ENCODE measurements around the gene ISOC2. TPM values are rescaled to one million over a fixed set of nuclear protein-coding genes. Genes with fewer than 3 reads are reported as not detected.
A peak's percentile ranks its signal among the peaks of the same experiment; 100 is the strongest.

ISOC2 gene
- total and polyA plus RNA-seq, 9 of the 15 experiments (the other 6 are each of a cell fraction or from before 2014, with no cell fraction given): 1.2 to 229 (median 58.3) TPM

GRCh38 chr19:55503502-55504251 is 42.2 kb upstream of the ISOC2 start (continued):
- TF ChIP-seq PRDM10 (IDR thresholded peaks at IDR 0.05; ENCODE audit: partially characterized antibody): no peak
- TF ChIP-seq LEF1 (IDR thresholded peaks at IDR 0.05): no peak
- TF ChIP-seq MTA1 (IDR thresholded peaks at IDR 0.05; ENCODE audit: borderline replicate concordance): no peak
- no peak for TF ChIP-seq POLR3G (IDR thresholded peaks at IDR 0.05; ENCODE audit: extremely low read depth, insufficient read length, insufficient replicate concordance)
- TF ChIP-seq ZNF124 (CRISPR knock-in tag; IDR thresholded peaks at IDR 0.05): peak; percentile 95
- TF ChIP-seq SIN3A (IDR thresholded peaks at IDR 0.05; ENCODE audit: borderline replicate concordance in 2 of 2, control insufficient read depth in 1 of 2, low read depth in 2 of 2, low read length in 2 of 2): no peak
- TF ChIP-seq ATF4 (CRISPR knock-in tag; IDR thresholded peaks at IDR 0.05): no peak
- no peak for TF ChIP-seq BDP1 (IDR thresholded peaks at IDR 0.05; ENCODE audit: insufficient read depth, insufficient read length)
- no peak for TF ChIP-seq THRA (IDR thresholded peaks at IDR 0.05)
- TF ChIP-seq PURB (CRISPR knock-in tag; IDR thresholded peaks at IDR 0.05; ENCODE audit: low read depth): no peak
- no peak for TF ChIP-seq NR4A1 (CRISPR knock-in tag; IDR thresholded peaks at IDR 0.05)
- TF ChIP-seq NR4A1 (tag; IDR thresholded peaks at IDR 0.05): no peak; the same call in 1 of the 2 replicates
- TF ChIP-seq U2AF1 (optimal IDR thresholded peaks at IDR 0.05; ENCODE audit: low read depth, low read length): no peak
- TF ChIP-seq HNRNPUL1 (IDR thresholded peaks at IDR 0.05; ENCODE audit: low read length): no peak
- TF ChIP-seq POLR2AphosphoS2 (IDR thresholded peaks at IDR 0.05; ENCODE audit: low read length): no peak
- TF ChIP-seq CBX2 (IDR thresholded peaks at IDR 0.05; ENCODE audit: insufficient read depth, low read length, poor library complexity, severe bottlenecking): no peak
- TF ChIP-seq L3MBTL2 (IDR thresholded peaks at IDR 0.05): peak; percentile 100
- no peak for TF ChIP-seq ZNF436 (CRISPR knock-in tag; IDR thresholded peaks at IDR 0.05)
- no peak for TF ChIP-seq SETDB1 (IDR thresholded peaks at IDR 0.05; ENCODE audit: low read length)
- no peak for TF ChIP-seq ZNF644 (tag; IDR thresholded peaks at IDR 0.05; ENCODE audit: low read depth)
- TF ChIP-seq SMAD1 (IDR thresholded peaks at IDR 0.05; ENCODE audit: low read depth, low read length, partially characterized antibody): no peak
- TF ChIP-seq DIDO1 (tag; IDR thresholded peaks at IDR 0.05; ENCODE audit: low read depth): no peak
